ENCODE measurements around the gene RNF43.

GRCh38 chr17:58375811-58376210, 41.5 kb downstream of the RNF43 start:
- TF ChIP-seq CTCF (IDR thresholded peaks at IDR 0.05): no peak
- no peak for TF ChIP-seq POLR2AphosphoS5 (IDR thresholded peaks at IDR 0.05)
- TF ChIP-seq EP300 (IDR thresholded peaks at IDR 0.05): no peak
- TF ChIP-seq POLR2A (IDR thresholded peaks at IDR 0.05): no peak
